ENCODE results near the gene SPEN.

Gene SPEN

DNA sequence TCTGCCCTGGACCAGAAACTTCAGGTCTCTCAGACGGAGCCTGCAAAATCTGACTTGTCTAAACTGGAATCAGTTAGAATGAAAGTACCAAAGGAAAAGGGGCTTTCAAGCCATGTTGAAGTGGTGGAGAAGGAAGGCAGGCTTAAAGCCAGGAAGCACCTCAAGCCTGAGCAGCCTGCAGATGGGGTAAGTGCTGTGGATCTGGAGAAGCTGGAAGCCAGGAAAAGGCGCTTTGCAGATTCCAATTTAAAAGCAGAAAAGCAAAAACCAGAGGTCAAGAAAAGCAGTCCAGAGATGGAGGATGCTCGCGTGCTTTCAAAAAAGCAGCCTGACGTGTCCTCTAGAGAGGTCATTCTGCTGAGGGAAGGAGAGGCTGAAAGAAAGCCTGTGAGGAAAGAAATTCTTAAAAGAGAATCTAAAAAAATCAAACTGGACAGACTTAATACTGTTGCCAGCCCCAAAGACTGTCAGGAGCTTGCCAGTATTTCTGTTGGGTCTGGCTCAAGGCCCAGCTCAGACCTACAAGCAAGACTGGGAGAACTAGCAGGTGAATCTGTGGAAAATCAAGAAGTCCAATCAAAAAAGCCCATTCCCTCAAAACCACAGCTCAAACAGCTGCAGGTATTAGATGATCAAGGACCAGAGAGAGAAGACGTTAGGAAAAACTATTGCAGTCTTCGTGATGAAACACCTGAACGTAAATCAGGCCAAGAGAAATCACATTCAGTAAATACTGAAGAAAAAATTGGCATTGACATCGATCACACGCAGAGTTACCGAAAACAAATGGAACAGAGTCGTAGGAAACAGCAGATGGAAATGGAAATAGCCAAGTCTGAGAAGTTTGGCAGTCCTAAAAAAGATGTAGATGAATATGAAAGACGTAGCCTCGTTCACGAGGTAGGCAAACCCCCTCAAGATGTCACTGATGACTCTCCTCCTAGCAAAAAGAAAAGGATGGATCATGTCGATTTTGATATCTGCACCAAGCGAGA, 81.8 kb downstream of the SPEN start:
- Histone ChIP-seq H4K20me1 (ENCODE audit: insufficient read depth) (no peaks in the 10 kb centered on the region), H3K27ac (no peak overlapping the region), H3K27me3 (ENCODE audit: insufficient read depth, low read depth) (no peaks in the 10 kb centered on the region), H3K9ac (no peak overlapping the region), H3K36me3 (ENCODE audit: insufficient read depth) (peaks cover 27% of the 10 kb centered on the region; the same call in 1 of the 2 replicates), H3K4me2 (no peak overlapping the region), H2AFZ (ENCODE audit: low read depth) (no peak overlapping the region), H3K4me3 (IDR thresholded peaks at IDR 0.05; ENCODE audit: insufficient read depth, low read depth, low read length) (no peak overlapping the region), H3K4me1 (ENCODE audit: low read depth, poor library complexity, severe bottlenecking) (no peaks in the 10 kb centered on the region), H3K79me2 (ENCODE audit: insufficient read depth, low read depth) (0 out of 2 replicates have a peak, but pooled peaks cover 3% of the 10 kb centered on the region)
- TF ChIP-seq, protein P1, sequence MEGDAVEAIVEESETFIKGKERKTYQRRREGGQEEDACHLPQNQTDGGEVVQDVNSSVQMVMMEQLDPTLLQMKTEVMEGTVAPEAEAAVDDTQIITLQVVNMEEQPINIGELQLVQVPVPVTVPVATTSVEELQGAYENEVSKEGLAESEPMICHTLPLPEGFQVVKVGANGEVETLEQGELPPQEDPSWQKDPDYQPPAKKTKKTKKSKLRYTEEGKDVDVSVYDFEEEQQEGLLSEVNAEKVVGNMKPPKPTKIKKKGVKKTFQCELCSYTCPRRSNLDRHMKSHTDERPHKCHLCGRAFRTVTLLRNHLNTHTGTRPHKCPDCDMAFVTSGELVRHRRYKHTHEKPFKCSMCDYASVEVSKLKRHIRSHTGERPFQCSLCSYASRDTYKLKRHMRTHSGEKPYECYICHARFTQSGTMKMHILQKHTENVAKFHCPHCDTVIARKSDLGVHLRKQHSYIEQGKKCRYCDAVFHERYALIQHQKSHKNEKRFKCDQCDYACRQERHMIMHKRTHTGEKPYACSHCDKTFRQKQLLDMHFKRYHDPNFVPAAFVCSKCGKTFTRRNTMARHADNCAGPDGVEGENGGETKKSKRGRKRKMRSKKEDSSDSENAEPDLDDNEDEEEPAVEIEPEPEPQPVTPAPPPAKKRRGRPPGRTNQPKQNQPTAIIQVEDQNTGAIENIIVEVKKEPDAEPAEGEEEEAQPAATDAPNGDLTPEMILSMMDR (conservative IDR thresholded peaks at IDR 0.05; ENCODE audit: low read depth, low read length): no peak

DNA sequence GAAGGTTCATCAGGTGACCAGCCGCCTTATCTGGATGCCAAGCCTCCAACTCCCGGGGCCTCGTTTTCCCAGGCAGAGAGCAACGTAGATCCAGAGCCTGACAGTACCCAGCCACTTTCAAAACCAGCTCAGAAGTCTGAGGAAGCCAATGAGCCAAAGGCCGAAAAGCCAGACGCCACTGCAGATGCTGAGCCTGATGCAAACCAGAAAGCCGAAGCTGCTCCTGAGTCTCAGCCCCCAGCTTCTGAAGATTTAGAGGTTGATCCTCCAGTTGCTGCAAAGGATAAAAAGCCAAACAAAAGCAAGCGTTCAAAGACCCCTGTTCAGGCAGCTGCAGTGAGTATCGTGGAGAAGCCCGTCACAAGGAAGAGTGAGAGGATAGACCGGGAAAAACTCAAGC, 83.9 kb downstream of the SPEN start:
- TF ChIP-seq, protein P1 (conservative IDR thresholded peaks at IDR 0.05; ENCODE audit: low read depth, low read length): no peak
- no peaks in the 10 kb centered on the region for H3K4me1 ChIP-seq (ENCODE audit: low read depth, poor library complexity, severe bottlenecking)
- no peak overlapping the region for H3K4me3 ChIP-seq (IDR thresholded peaks at IDR 0.05; ENCODE audit: insufficient read depth, low read depth, low read length)
- H2AFZ ChIP-seq (ENCODE audit: low read depth): no peak overlapping the region
- H4K20me1 ChIP-seq (ENCODE audit: insufficient read depth): no peaks in the 10 kb centered on the region
- peaks cover 27% of the 10 kb centered on the region; the same call in 1 of the 2 replicates for H3K36me3 ChIP-seq (ENCODE audit: insufficient read depth)
- no peak overlapping the region for H3K9ac ChIP-seq
- no peak overlapping the region for H3K27ac ChIP-seq
- H3K4me2 ChIP-seq: no peak overlapping the region
- H3K27me3 ChIP-seq (ENCODE audit: insufficient read depth, low read depth): no peaks in the 10 kb centered on the region
- H3K79me2 ChIP-seq (ENCODE audit: insufficient read depth, low read depth): 0 out of 2 replicates have a peak, but pooled peaks cover 3% of the 10 kb centered on the region

- H3K4me1 ChIP-seq (ENCODE audit: low read depth, poor library complexity, severe bottlenecking): no peaks in the 10 kb centered on the region
- H3K4me3 ChIP-seq (IDR thresholded peaks at IDR 0.05; ENCODE audit: insufficient read depth, low read depth, low read length): no peak overlapping the region
- no peak overlapping the region for H2AFZ ChIP-seq (ENCODE audit: low read depth)
- H3K27me3 ChIP-seq (ENCODE audit: insufficient read depth, low read depth): no peaks in the 10 kb centered on the region
- H3K27ac ChIP-seq: no peak overlapping the region
- H3K9ac ChIP-seq: no peak overlapping the region
- no peak overlapping the region for H3K4me2 ChIP-seq
- TF ChIP-seq, protein P1 (conservative IDR thresholded peaks at IDR 0.05; ENCODE audit: low read depth, low read length): no peak
- 0 out of 2 replicates have a peak, but pooled peaks cover 3% of the 10 kb centered on the region for H3K79me2 ChIP-seq (ENCODE audit: insufficient read depth, low read depth)
- H4K20me1 ChIP-seq (ENCODE audit: insufficient read depth): no peaks in the 10 kb centered on the region
- peaks cover 27% of the 10 kb centered on the region; the same call in 1 of the 2 replicates for H3K36me3 ChIP-seq (ENCODE audit: insufficient read depth)
These were observed 84.4 kb downstream of the SPEN start for GRCh38 chr1:15931884-15932283.

GRCh38 chr1:15932612-15933011, 85.1 kb downstream of the SPEN start:
- no peak overlapping the region for H3K9ac ChIP-seq
- TF ChIP-seq, protein P1 (conservative IDR thresholded peaks at IDR 0.05; ENCODE audit: low read depth, low read length): no peak
- H3K36me3 ChIP-seq (ENCODE audit: insufficient read depth): peaks cover 28% of the 10 kb centered on the region; the same call in 1 of the 2 replicates
- H3K79me2 ChIP-seq (ENCODE audit: insufficient read depth, low read depth): no peaks in the 10 kb centered on the region
- H3K4me2 ChIP-seq: no peak overlapping the region
- no peak overlapping the region for H3K27ac ChIP-seq
- no peak overlapping the region for H3K4me3 ChIP-seq (IDR thresholded peaks at IDR 0.05; ENCODE audit: insufficient read depth, low read depth, low read length)
- H3K27me3 ChIP-seq (ENCODE audit: insufficient read depth, low read depth): no peaks in the 10 kb centered on the region
- H2AFZ ChIP-seq (ENCODE audit: low read depth): no peak overlapping the region
- no peaks in the 10 kb centered on the region for H3K4me1 ChIP-seq (ENCODE audit: low read depth, poor library complexity, severe bottlenecking)
- H4K20me1 ChIP-seq (ENCODE audit: insufficient read depth): no peaks in the 10 kb centered on the region
